Heart left ventricle (tissue), 16 donors: Measurements from ENCODE around the gene CAPN12. TPM values are rescaled to one million over a fixed set of nuclear protein-coding genes. Genes with fewer than 3 reads are reported as not detected.

Experiments
- ATAC-seq, 4 donors: fragments of 200-7000 bp; cut with Tn5 transposase; one replicate each; pipeline ENCODE4 v1.9.1; 2020 to 2022; ENCODE audit warnings: moderate library complexity in 4 of 4, mild to moderate bottlenecking in 3 of 4, moderate number of reproducible peaks in 1 of 4
- DNase-seq, 5 donors: peaks; one replicate each; pipeline ENCODE4 v3.0.0-alpha.2; 2020
- H3K27ac ChIP-seq, 12 donors: fragments of 200-600 bp; sonication (generic) in 4 of 12; one replicate each; pipeline versions ENCODE4 v1.5.0 to v1.8.0; 2016 to 2022; ENCODE audit warnings: mild to moderate bottlenecking in 2 of 12
- H3K27me3 ChIP-seq, 9 donors: fragments of 200-600 bp; sonication (generic) in 2 of 9; one replicate each; pipeline versions ENCODE4 v1.5.1 to v1.8.0; 2016 to 2022; ENCODE audit warnings: mild to moderate bottlenecking in 3 of 9
- H3K36me3 ChIP-seq, 9 donors: fragments of 200-600 bp; sonication (generic) in 2 of 9; one replicate each; pipeline versions ENCODE4 v1.5.0 to v1.8.0; 2018 to 2022; ENCODE audit warnings: mild to moderate bottlenecking in 2 of 9
- H3K4me1 ChIP-seq, 12 donors: fragments of 200-600 bp; sonication (generic) in 4 of 12; one replicate each; pipeline versions ENCODE4 v1.5.0 to v1.8.0; 2016 to 2022; ENCODE audit warnings: mild to moderate bottlenecking in 3 of 12
- H3K4me3 ChIP-seq, 12 donors: fragments of 200-600 bp; sonication (generic) in 4 of 12; one replicate each; pipeline versions ENCODE4 v1.5.0 to v1.8.0; 2017 to 2022; ENCODE audit warnings: mild to moderate bottlenecking in 9 of 12, moderate library complexity in 4 of 12
- H3K9me3 ChIP-seq, 12 donors: fragments of 200-600 bp; sonication (generic) in 4 of 12; one replicate each; pipeline versions ENCODE4 v1.5.0 to v1.8.0; 2016 to 2022; ENCODE audit warnings: mild to moderate bottlenecking in 1 of 12
- POLR2A ChIP-seq, 2 donors: fragments of 450-650 bp; IDR thresholded peaks; one replicate each; pipeline ENCODE4 v1.6.1; 2017; ENCODE audit warnings: antibody characterized with exemption in 2 of 2, mild to moderate bottlenecking in 2 of 2, moderate library complexity in 2 of 2
- WGBS, 4 donors: extraction: QIAGEN DNeasy Blood & Tissue Kit in 2 of 4; methylation state at CpG; one replicate each; pipeline versions ENCODE4 v1.1.5 to v1.1.7; 2013 to 2018; 5-methylcytosine and 5-hydroxymethylcytosine counted together
- intact Hi-C, 10 donors: fragments of 100-400 bp; cut with DNase I; formaldehyde crosslinking; loops; one replicate each; pipeline versions ENCODE4 v1.11.1 to v1.14.2; 2022
- polyA plus RNA-seq, 2 donors: library from polyadenylated mRNA; stranded (reverse); fragments of 200-250 nt; gene quantifications; one replicate each; pipeline ENCODE4 v1.2.3, GENCODE V29; 2013
- total RNA-seq, 9 donors: library from RNA; depleted of rRNA in 2 of 9; stranded (reverse); fragments of >200 nt in 2 of 9; fragmentation: NEBNext Ultra II Directional in 3 of 9; extraction: Animal tissue kit (Norgen Biotek cat#: 25700) in 3 of 9; gene quantifications; one replicate each; pipeline versions ENCODE4 v1.1.0 to v1.2.4, GENCODE V29; 2016 to 2023
- TF ChIP-seq, protein P1 (sequence below), 12 donors: fragments of 200-600 bp; sonication (generic) in 4 of 12; IDR thresholded peaks; one replicate each; pipeline versions ENCODE4 v1.5.0 to v1.8.0; 2018 to 2022; ENCODE audit warnings: antibody characterized with exemption in 12 of 12, mild to moderate bottlenecking in 5 of 12
- donor health status: ischemic (EF 13 %, LVEDD 7.1; RV severe dilation, severe dysfunction).
- donor health status: healthy with polysubstance abuse.
- donor health status: DM: no; HTN: yes; CAD: no.
- donor health status: DM: no; HTN: no; CAD: no.
- donor health status: ischemic (EF 25% LVEDD 6.9; RV normal size, moderate dysfunction).
- donor health status: ischemic (EF 25% LVEDD 5.7; RV mildly dilated, moderate dysfunction).
- donor health status: healthy.
- donor health status: DM: yes; HTN: yes; CAD: no.
- donor health status: ischemic (EF 35%, LVEDD 5.7; RV mildly dilated, moderate dysfunction).
- donor health status: nonischemic (EF 11% LVEDD 7.7; RV severe dilation, severe dysfunction).
- donor health status: DM: yes; HTN: yes; CAD: no.
- donor health status: PGD.
- donor health status: ischemic (EF 29% LVEDD 5.4; RV normal size, mild dysfunction).
- donor health status: nonischemic (EF 23%, LVEDD 6.1; RV moderate dilation, normal function).

CAPN12 gene
- total and polyA plus RNA-seq, 11 donors, result 0.36 to 1.8 (median 0.88) TPM

DNA sequence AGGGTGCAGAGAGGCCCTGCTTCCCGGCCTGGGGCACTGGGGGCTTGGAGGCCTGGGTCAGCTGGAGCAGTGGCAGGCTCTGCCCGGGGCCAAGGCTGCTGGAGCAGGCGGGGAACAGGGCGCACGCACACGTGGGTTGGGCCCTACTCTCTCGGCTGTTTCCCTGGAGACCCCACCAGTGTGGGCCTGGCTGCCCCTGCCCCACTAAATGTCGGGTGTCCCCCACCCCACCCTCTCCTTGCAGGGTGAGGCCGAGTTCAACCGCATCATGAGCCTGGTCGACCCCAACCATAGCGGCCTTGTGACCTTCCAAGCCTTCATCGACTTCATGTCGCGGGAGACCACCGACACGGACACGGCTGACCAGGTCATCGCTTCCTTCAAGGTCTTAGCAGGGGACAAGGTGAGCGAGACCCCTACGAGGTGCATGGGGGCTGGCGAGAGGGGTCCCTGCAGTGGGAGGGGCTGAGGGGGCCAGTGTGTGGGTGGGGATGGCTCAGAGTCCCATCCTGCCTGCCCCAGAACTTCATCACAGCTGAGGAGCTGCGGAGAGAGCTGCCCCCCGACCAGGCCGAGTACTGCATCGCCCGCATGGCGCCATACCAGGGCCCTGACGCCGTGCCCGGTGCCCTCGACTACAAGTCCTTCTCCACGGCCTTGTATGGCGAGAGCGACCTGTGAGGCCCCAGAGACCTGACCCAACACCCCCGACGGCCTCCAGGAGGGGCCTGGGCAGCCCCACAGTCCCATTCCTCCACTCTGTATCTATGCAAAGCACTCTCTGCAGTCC lies 15.3 kb downstream of the CAPN12 start:
- Histone ChIP-seq H3K4me3 (no peak overlapping the region), H3K9me3 (no peaks in the 10 kb centered on the region), H3K27me3 (no peaks in the 10 kb centered on the region), H3K4me1 (peaks cover 7 to 67% (median 35%) of the 10 kb centered on the region in 12 donors), H3K27ac (peak overlapping the region; percentile 31 to 80 (median 72)), H3K36me3 (peaks cover 3 to 80% (median 75%) of the 10 kb centered on the region in 9 donors)
- WGBS, 4 donors, result 76 to 83% (median 76%) methylated on average over 27 to 37 of the region's 37 CpGs
- DNase-seq (peak; percentile 11 to 56 (median 32)), ATAC-seq (no peak)
- intact Hi-C loops, result loop anchor here in 2 of 10 donors (5.0 to 10.0 kb wide), 4 partner anchors 106 to 184 kb away; partner anchors contain the start of gene ECH1 (in 1 of the 2)
- TF ChIP-seq, protein P1, sequence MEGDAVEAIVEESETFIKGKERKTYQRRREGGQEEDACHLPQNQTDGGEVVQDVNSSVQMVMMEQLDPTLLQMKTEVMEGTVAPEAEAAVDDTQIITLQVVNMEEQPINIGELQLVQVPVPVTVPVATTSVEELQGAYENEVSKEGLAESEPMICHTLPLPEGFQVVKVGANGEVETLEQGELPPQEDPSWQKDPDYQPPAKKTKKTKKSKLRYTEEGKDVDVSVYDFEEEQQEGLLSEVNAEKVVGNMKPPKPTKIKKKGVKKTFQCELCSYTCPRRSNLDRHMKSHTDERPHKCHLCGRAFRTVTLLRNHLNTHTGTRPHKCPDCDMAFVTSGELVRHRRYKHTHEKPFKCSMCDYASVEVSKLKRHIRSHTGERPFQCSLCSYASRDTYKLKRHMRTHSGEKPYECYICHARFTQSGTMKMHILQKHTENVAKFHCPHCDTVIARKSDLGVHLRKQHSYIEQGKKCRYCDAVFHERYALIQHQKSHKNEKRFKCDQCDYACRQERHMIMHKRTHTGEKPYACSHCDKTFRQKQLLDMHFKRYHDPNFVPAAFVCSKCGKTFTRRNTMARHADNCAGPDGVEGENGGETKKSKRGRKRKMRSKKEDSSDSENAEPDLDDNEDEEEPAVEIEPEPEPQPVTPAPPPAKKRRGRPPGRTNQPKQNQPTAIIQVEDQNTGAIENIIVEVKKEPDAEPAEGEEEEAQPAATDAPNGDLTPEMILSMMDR (IDR thresholded peaks at IDR 0.05), result no peak
- TF ChIP-seq POLR2A (IDR thresholded peaks at IDR 0.05), result no peak

DNA sequence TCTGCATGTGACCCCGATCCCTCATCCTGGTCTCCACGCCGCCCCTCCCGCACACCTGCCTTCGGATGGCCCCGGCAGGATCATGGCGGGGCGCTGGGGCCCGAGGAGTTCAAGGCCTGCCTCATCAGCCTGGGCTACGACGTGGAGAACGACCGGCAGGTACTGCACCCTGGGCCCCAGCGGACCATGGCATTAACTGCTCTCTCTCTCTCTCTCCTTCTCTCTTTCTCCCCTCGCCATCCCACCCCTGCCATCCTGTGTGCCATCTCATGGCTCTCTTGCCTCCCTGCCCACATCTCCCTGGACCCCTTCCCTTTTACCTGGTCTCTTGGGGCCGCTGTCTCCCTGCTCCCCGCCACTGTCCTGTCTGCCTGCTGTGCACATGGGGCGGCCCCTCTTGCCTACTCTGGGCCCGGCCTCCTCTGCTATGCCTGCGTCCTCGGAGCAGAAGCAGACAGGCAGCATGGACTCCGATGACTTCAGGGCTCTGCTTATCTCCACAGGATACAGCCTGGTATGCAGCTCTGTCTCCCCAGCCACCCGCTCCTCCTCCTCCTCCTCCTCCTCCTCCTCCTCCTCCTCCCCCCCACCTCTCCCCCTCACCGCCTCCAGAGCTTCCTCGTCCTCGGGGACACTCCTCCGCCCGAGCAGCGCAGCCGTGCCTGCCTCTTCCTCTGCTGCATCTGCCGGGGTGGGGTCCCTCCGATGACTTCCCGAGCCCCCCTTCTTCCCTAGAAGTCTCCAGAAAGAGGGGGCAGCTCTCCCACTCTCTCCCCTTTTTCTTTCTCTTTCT lies 16.2 kb downstream of the CAPN12 start:
- Histone ChIP-seq H3K9me3 (no peaks in the 10 kb centered on the region), H3K4me1 (peaks cover 8 to 67% (median 34%) of the 10 kb centered on the region in 12 donors), H3K4me3 (peak overlapping the region in 3 of 12 donors; percentile 7 to 20 (median 11)), H3K27me3 (no peaks in the 10 kb centered on the region), H3K27ac (peak overlapping the region; percentile 31 to 80 (median 74)), H3K36me3 (peaks cover 3 to 88% (median 83%) of the 10 kb centered on the region in 9 donors)
- TF ChIP-seq POLR2A (IDR thresholded peaks at IDR 0.05), result no peak
- TF ChIP-seq, protein P1 (IDR thresholded peaks at IDR 0.05), result no peak
- ATAC-seq (peak in 2 of 4 donors; percentile 3 to 20), DNase-seq (peak; percentile 46 to 76 (median 60))
- WGBS, 4 donors, result 50 to 58% (median 53%) methylated on average over 29 to 33 of the region's 33 CpGs
- intact Hi-C loops, result loop anchor here in 2 of 10 donors (5.0 to 10.0 kb wide), 4 partner anchors 107 to 183 kb away; partner anchors contain the start of gene ECH1 (in 1 of the 2)

DNA sequence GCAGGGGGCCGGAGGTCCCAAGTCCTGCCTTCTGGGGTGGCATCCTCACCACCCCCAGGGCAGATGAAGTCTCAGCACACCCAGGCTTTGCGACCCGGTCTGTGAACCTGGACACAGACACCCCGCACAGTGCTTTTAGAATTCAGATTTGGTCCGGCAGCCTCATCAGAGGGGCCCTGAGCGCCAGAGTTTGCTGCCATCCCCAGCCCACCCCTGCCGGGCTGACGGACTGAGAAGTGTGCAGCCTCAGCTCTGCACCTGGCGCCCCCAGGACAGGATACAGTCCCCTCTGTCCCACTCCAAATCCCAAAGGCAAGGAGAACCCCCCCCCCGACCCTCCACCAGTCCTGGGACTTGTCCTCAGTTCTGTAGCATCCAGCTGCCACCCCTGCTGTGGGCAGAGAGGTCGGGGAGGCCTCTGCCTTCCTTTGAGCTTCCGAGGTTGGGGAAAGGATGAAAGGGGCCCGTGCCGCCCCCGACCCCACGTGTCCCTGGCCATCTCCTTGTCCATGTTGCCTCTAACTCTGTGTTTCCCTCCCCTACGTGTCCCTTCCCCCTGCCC lies 16.9 kb downstream of the CAPN12 start:
- Histone ChIP-seq H3K4me3 (peak overlapping the region in 2 of 12 donors; percentile 7 to 11), H3K27ac (peak overlapping the region in 11 of 12 donors; percentile 32 to 80 (median 73)), H3K9me3 (no peaks in the 10 kb centered on the region), H3K36me3 (peaks cover 3 to 95% (median 90%) of the 10 kb centered on the region in 9 donors), H3K4me1 (peaks cover 15 to 71% (median 35%) of the 10 kb centered on the region in 12 donors), H3K27me3 (no peaks in the 10 kb centered on the region)
- intact Hi-C loops, result loop anchor here in 2 of 10 donors (5.0 to 10.0 kb wide), 4 partner anchors 107 to 183 kb away; partner anchors contain the start of gene ECH1 (in 1 of the 2)
- ATAC-seq (no peak), DNase-seq (peak in 2 of 5 donors; percentile 17 to 29)
- WGBS, 4 donors, result 76 to 82% (median 81%) methylated on average over 9 to 17 of the region's 17 CpGs
- no peak for TF ChIP-seq POLR2A (IDR thresholded peaks at IDR 0.05)
- TF ChIP-seq, protein P1 (IDR thresholded peaks at IDR 0.05), result no peak
